Erythroblast (primary cell): ENCODE data around the gene ZNF74.
A peak's percentile ranks its signal among the peaks of the same experiment; 100 is the strongest.

ENCODE experiments used
- DNase-seq, 2 experiments: peaks; one replicate each; lab custom pipeline; 2025; lab: John Stamatoyannopoulos, UW
- GATA1 ChIP-seq: IDR thresholded peaks from 2 replicates; pipeline ENCODE4 v1.6.1; 2011; ENCODE audit warnings: low read depth, mild to moderate bottlenecking, control low read depth, low read length, moderate library complexity
- POLR2A ChIP-seq: IDR thresholded peaks from 2 replicates; pipeline ENCODE4 v1.6.1; 2011; ENCODE audit warnings: mild to moderate bottlenecking, low read length

The ZNF74 gene

GRCh38 chr22:20428496-20429253 lies 34.7 kb downstream of the ZNF74 start:
- no peak for TF ChIP-seq GATA1
- no peak for TF ChIP-seq POLR2A

GRCh38 chr22:20429254-20430100 lies 35.5 kb downstream of the ZNF74 start:
- DNase-seq = peak; percentile 74 to 84
- no peak for TF ChIP-seq GATA1
- no peak for TF ChIP-seq POLR2A

More at GRCh38 chr22:20428496-20429253, 34.7 kb downstream of the ZNF74 start:
- no peak for DNase-seq

GRCh38 chr22:20430101-20430719 lies 36.3 kb downstream of the ZNF74 start:
- no peak for DNase-seq
- TF ChIP-seq GATA1 (no peak), POLR2A (no peak)

- TF ChIP-seq POLR2A = no peak
- no peak for TF ChIP-seq GATA1
- peak; percentile 56 to 57 for DNase-seq
Observed at GRCh38 chr22:20430720-20431510, 37.0 kb downstream of the ZNF74 start.

- DNase-seq = no peak
- TF ChIP-seq POLR2A (no peak), GATA1 (no peak)
Observed at GRCh38 chr22:20431511-20432192, 37.7 kb downstream of the ZNF74 start.

GRCh38 chr22:20432244-20432686 lies 38.3 kb downstream of the ZNF74 start:
- no peak for DNase-seq

GRCh38 chr22:20433191-20433590 lies 39.2 kb downstream of the ZNF74 start:
- DNase-seq = no peak
- TF ChIP-seq POLR2A (no peak), GATA1 (no peak)

More at GRCh38 chr22:20432244-20432686, 38.3 kb downstream of the ZNF74 start:
- TF ChIP-seq POLR2A = no peak

GRCh38 chr22:20433686-20434241 lies 39.8 kb downstream of the ZNF74 start:
- DNase-seq = no peak
- no peak for TF ChIP-seq GATA1
- no peak for TF ChIP-seq POLR2A

GRCh38 chr22:20434264-20434751 lies 40.4 kb downstream of the ZNF74 start:
- TF ChIP-seq GATA1 (no peak), POLR2A (no peak)
- no peak for DNase-seq

- no peak for DNase-seq
- no peak for TF ChIP-seq POLR2A
- no peak for TF ChIP-seq GATA1
Observed at GRCh38 chr22:20434773-20435172, 40.8 kb downstream of the ZNF74 start.

- no peak for TF ChIP-seq GATA1
- no peak for TF ChIP-seq POLR2A
Observed at GRCh38 chr22:20435436-20436306, 41.7 kb downstream of the ZNF74 start.

GRCh38 chr22:20436307-20436767 lies 42.4 kb downstream of the ZNF74 start:
- DNase-seq = no peak
- TF ChIP-seq GATA1 (no peak), POLR2A (no peak)

More at GRCh38 chr22:20435436-20436306, 41.7 kb downstream of the ZNF74 start:
- no peak for DNase-seq
